Epithelial cell of proximal tubule (primary cell): ENCODE measurements around the gene PRKD3. TPM values are rescaled to one million over a fixed set of nuclear protein-coding genes. Genes with fewer than 3 reads are reported as not detected.

Source experiments
- DNase-seq: peaks from one replicate; pipeline ENCODE4 v3.0.0-alpha.2; 2011; ENCODE audit warnings: low read depth
- H3K4me3 ChIP-seq: 2 replicates; pipeline ENCODE4 v1.5.1; 2011; ENCODE audit warnings: low read depth, mild to moderate bottlenecking, low read length
- total RNA-seq: library from RNA; depleted of rRNA; stranded (reverse); fragments of >200 nt; gene quantifications from 2 replicates; pipeline ENCODE4 v1.2.3, GENCODE V29; 2015
- TF ChIP-seq, protein P1 (sequence below): conservative IDR thresholded peaks from 2 replicates; pipeline ENCODE4 v1.5.1; 2012; ENCODE audit warnings: low read depth, mild to moderate bottlenecking, low read length

PRKD3 gene
- total RNA-seq, 1 donor from 2014 or later: 31.8 TPM

DNA sequence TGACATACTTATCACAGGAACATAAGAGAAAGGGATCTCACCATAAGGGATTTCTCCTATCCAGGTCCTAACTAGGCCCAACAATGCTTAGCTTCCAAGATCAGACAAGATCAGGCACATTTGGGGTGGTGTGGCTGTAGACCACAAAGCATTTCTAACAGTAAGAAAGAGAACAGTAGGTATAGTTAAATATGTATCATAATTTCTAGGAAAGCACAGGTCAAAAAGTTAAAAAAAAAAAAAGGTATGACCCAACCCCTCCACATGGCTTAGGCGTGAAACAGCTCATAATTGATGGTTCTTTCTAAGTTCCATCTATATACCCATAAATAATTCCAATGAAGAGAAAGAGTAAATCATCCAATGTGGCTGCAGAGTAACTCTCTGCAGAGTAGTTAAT lies 6.9 kb downstream of the PRKD3 start:
- DNase-seq: no peak
- TF ChIP-seq, protein P1, sequence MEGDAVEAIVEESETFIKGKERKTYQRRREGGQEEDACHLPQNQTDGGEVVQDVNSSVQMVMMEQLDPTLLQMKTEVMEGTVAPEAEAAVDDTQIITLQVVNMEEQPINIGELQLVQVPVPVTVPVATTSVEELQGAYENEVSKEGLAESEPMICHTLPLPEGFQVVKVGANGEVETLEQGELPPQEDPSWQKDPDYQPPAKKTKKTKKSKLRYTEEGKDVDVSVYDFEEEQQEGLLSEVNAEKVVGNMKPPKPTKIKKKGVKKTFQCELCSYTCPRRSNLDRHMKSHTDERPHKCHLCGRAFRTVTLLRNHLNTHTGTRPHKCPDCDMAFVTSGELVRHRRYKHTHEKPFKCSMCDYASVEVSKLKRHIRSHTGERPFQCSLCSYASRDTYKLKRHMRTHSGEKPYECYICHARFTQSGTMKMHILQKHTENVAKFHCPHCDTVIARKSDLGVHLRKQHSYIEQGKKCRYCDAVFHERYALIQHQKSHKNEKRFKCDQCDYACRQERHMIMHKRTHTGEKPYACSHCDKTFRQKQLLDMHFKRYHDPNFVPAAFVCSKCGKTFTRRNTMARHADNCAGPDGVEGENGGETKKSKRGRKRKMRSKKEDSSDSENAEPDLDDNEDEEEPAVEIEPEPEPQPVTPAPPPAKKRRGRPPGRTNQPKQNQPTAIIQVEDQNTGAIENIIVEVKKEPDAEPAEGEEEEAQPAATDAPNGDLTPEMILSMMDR: no peak

DNA sequence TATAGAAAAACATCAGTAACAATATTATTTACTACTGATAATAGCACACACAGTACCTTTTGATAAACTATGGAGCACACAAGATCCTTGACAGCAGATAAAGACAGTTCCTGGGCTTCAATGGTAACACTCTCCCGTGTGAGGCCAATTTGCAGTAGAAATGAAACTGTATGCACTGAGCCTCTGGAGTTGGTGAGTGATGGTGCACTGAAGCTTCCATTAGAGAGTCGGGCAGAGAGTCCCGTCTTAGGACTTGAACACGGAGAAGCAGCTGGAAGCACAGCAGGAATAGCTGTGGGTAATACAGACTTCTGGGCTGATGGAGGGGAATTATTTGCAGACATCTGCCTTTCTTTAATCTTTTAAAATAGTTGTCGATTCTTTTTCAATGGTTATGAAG lies 8.5 kb downstream of the PRKD3 start:
- no peak overlapping the region for H3K4me3 ChIP-seq
- DNase-seq: no peak
- TF ChIP-seq, protein P1: no peak

More for the DNA sequence above, 6.9 kb downstream of the PRKD3 start:
- no peak overlapping the region for H3K4me3 ChIP-seq

DNA sequence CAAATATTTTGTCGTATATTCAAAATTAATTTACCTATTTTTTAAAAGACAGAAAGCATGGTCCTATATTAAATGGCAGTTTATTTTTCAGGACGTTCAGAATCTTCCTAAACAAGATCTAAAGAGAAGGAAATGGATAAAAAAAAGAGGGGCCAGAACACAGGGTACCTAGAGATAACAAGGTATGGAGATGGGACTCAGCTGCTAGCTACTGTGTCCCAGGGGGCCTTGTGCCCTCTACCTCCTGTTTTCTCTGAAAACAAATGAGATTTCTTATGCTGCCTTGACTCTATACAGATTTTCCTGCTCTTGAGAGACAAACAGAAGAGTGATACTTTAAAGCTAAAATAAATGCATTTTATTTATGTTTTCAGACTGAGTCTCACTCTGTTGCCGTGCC lies 9.3 kb downstream of the PRKD3 start:
- DNase-seq: no peak
- H3K4me3 ChIP-seq: no peak overlapping the region
- TF ChIP-seq, protein P1: no peak

DNA sequence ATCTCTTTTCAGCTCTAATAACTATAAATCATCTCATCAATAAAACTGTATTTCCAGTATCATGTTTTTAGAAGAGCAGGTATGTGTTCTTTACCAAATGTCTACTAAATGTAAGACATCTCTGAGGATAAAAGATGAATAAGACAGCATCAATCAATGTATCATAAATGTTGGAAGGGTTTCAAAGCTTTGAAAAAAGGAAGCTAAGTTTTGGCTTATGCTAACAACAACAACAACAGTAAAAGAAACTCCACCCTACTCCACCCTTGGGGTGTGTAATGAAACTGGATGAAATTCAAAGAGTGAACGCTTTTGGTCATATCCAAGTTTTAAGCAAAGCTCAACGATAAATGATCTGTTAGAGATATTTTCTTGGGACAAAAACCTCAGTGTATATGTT lies 17.1 kb downstream of the PRKD3 start:
- TF ChIP-seq, protein P1: no peak
- no peak for DNase-seq
- no peak overlapping the region for H3K4me3 ChIP-seq

DNA sequence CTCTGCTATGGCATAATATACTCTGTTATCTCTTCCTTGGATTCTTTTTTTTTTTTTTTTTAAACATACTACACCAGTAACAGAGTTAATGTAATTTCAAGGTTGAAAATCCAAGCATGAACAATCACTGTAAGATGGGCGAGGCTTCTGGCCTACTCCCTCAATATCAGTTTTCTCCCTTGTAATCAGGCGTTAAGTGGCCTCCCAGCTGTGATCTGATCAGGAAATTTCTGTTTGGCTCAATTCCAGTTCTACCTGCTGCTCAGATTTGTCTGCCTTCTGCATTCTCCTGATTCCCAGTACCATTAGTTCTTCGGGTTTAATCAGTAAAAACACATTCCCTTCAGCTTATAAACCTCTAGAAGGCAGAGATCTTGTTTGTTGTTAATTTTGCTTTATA lies 18.6 kb downstream of the PRKD3 start:
- TF ChIP-seq, protein P1: no peak

DNA sequence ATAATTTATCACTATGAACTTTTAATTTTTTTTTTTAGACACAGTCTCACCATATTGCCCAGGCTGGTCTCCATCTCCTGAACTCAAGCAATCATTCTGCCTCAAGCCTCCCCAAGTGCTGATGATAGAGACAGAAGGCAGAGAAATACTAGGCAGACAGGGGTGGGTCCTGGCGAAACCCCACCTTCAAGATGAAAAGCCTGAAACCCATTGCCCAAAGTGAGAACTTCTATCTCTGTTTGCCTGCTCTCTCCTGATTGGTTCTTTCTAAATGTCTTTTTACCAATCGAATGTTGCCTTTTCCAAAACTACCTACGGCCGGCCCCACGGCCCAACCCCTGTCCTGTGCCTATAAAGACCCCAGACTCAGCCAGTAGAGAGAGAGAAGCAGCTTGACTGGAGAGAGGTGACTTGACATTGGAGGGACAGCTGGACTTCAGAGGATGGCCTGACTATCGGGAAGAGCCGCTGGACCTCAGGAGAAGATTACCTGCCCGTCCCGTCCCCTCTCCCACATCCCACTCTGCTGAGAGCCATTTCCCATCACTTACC lies 21.9 kb downstream of the PRKD3 start:
- DNase-seq: no peak
- H3K4me3 ChIP-seq: no peak overlapping the region
- TF ChIP-seq, protein P1: no peak

More for the DNA sequence above, 18.6 kb downstream of the PRKD3 start:
- no peak for DNase-seq
- H3K4me3 ChIP-seq: no peak overlapping the region

DNA sequence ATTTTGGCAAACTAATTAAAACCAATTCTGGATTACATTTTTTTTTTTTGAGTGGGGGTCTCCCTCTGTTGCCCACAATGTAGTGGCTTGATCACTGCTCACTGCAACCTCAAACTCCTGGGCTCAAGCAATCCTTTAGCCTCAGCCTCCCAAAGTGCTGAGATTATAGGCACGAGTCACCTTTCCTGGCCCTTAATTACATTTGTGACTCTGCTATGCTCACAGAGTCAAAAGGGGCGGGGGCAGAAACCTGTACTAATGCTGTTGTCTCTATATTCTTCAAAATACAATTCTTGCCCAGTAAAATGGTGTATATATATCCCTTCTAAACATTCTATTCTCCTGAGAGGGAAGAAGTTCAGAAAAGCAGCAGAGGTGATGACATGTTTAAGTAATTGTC lies 23.2 kb downstream of the PRKD3 start:
- DNase-seq: no peak
- TF ChIP-seq, protein P1: no peak
- no peak overlapping the region for H3K4me3 ChIP-seq
